ENCODE measurements around the gene CAPN2. TPM values are rescaled to one million over a fixed set of nuclear protein-coding genes. Genes with fewer than 3 reads are reported as not detected.
A peak's percentile ranks its signal among the peaks of the same experiment; 100 is the strongest.

Gene CAPN2
- total RNA-seq, 1 donor from 2014 or later, result 391 TPM

DNA sequence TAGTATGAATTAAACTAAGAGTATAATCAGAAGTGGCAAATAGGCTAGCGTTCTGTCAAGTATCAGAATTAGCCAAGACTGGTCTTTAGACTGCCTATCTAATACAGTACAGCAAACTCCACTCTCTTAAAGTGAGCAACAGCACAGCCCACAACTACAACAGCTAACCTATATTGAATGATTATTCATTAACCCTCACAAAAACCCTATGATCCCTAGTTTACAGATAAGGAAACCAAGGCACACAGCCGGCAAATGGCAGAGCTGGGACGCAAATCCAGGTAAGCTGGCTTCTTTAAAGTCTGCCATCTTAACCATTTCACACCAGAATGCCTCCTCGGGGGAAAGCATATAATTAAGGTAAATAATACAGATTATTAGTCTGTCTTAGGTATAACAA, 81.4 kb downstream of the CAPN2 start:
- FAIRE-seq, result no peak

DNA sequence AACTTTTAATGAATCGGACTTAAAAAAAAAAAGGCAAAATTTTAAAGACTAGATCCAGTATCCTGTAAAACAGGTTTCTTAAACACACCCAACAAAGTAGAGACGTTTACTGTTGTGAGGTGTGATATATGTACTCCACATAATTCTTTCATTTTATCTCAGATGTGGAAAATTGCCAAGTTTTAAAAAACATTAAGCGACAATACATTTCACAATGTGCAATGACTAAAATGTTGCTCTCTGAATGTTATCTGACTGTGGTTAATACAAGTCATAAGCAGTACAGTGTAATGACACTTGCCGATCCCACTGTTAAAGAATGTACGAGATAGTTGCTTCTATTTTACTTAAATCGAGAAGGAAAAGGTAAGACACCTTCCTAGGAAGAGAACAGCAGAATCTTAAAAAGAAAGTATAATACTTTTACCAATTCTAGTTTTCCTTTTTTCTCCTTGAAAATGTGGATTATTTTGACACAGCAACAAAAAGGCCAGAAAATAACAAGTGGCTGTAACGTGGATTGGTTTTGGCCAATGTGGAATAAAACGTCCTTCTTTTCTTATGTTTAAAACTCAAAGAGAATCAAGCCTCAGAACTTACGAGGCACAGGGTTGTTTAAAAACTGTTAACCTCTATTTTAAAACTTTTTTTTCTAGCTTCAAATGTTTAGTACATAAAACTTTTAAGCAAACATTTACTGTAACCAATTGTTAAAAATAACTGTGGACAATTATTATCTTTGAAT, 82.0 kb downstream of the CAPN2 start:
- no peak overlapping the region for H2AFZ ChIP-seq (ENCODE audit: low read depth, low read length)
- H3K27ac Mint-ChIP-seq (ENCODE audit: unreplicated experiment), result no peak overlapping the region

More for the DNA sequence above, 81.4 kb downstream of the CAPN2 start:
- Histone ChIP-seq H2AFZ (ENCODE audit: low read depth, low read length) (no peak overlapping the region), H3K4me3 (ENCODE audit: insufficient read depth, low read depth, low read length) (no peak overlapping the region), H3K27ac (ENCODE audit: low read depth, low read length) (no peak overlapping the region), H3K27me3 (ENCODE audit: insufficient read depth, low read length) (no peaks in the 10 kb centered on the region), H3K36me3 (ENCODE audit: insufficient read depth, low read length) (peaks cover 31% of the 10 kb centered on the region), H3K9ac (ENCODE audit: low read length) (no peak overlapping the region), H3K4me1 (ENCODE audit: insufficient read depth, low read length) (no peaks in the 10 kb centered on the region), H3K4me2 (ENCODE audit: low read length) (no peak overlapping the region), H3K79me2 (ENCODE audit: insufficient read depth, low read length) (peaks cover 3% of the 10 kb centered on the region), H4K20me1 (ENCODE audit: insufficient read depth, low read length) (peaks cover 4% of the 10 kb centered on the region), H3K9me3 (ENCODE audit: insufficient read depth, low read depth, low read length) (no peaks in the 10 kb centered on the region)
- H3K9me3 Mint-ChIP-seq (ENCODE audit: unreplicated experiment), result no peaks in the 10 kb centered on the region
- H3K4me3 Mint-ChIP-seq (ENCODE audit: unreplicated experiment), result no peak overlapping the region
- H3K36me3 Mint-ChIP-seq (ENCODE audit: low read depth, unreplicated experiment), result peaks cover 12% of the 10 kb centered on the region
- H3K27me3 Mint-ChIP-seq (ENCODE audit: low read depth, unreplicated experiment), result no peaks in the 10 kb centered on the region
- no peak for DNase-seq (ENCODE audit: low read depth)
- H3K27ac Mint-ChIP-seq (ENCODE audit: unreplicated experiment), result no peak overlapping the region
- TF ChIP-seq, protein P1, sequence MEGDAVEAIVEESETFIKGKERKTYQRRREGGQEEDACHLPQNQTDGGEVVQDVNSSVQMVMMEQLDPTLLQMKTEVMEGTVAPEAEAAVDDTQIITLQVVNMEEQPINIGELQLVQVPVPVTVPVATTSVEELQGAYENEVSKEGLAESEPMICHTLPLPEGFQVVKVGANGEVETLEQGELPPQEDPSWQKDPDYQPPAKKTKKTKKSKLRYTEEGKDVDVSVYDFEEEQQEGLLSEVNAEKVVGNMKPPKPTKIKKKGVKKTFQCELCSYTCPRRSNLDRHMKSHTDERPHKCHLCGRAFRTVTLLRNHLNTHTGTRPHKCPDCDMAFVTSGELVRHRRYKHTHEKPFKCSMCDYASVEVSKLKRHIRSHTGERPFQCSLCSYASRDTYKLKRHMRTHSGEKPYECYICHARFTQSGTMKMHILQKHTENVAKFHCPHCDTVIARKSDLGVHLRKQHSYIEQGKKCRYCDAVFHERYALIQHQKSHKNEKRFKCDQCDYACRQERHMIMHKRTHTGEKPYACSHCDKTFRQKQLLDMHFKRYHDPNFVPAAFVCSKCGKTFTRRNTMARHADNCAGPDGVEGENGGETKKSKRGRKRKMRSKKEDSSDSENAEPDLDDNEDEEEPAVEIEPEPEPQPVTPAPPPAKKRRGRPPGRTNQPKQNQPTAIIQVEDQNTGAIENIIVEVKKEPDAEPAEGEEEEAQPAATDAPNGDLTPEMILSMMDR (IDR thresholded peaks at IDR 0.05; ENCODE audit: insufficient read depth, low read depth, low read length), result no peak
- TF ChIP-seq EZH2 (IDR thresholded peaks at IDR 0.05; ENCODE audit: insufficient read depth, low read length), result no peak
- H3K4me1 Mint-ChIP-seq (ENCODE audit: low read depth, unreplicated experiment), result no peaks in the 10 kb centered on the region

More for the DNA sequence above, 82.0 kb downstream of the CAPN2 start:
- H3K9me3 Mint-ChIP-seq (ENCODE audit: unreplicated experiment), result no peaks in the 10 kb centered on the region
- H3K79me2 ChIP-seq (ENCODE audit: insufficient read depth, low read length), result peaks cover 3% of the 10 kb centered on the region
- no peaks in the 10 kb centered on the region for H3K4me1 Mint-ChIP-seq (ENCODE audit: low read depth, unreplicated experiment)
- no peaks in the 10 kb centered on the region for H3K9me3 ChIP-seq (ENCODE audit: insufficient read depth, low read depth, low read length)
- peaks cover 33% of the 10 kb centered on the region for H3K36me3 ChIP-seq (ENCODE audit: insufficient read depth, low read length)
- no peaks in the 10 kb centered on the region for H3K27me3 Mint-ChIP-seq (ENCODE audit: low read depth, unreplicated experiment)
- H3K4me3 Mint-ChIP-seq (ENCODE audit: unreplicated experiment), result no peak overlapping the region
- H3K4me3 ChIP-seq (ENCODE audit: insufficient read depth, low read depth, low read length), result no peak overlapping the region
- no peaks in the 10 kb centered on the region for H3K4me1 ChIP-seq (ENCODE audit: insufficient read depth, low read length)
- H3K27me3 ChIP-seq (ENCODE audit: insufficient read depth, low read length), result no peaks in the 10 kb centered on the region
- TF ChIP-seq, protein P1 (IDR thresholded peaks at IDR 0.05; ENCODE audit: insufficient read depth, low read depth, low read length), result no peak
- no peak for TF ChIP-seq EZH2 (IDR thresholded peaks at IDR 0.05; ENCODE audit: insufficient read depth, low read length)
- DNase-seq (ENCODE audit: low read depth) (peak; percentile 36), FAIRE-seq (no peak)
- H4K20me1 ChIP-seq (ENCODE audit: insufficient read depth, low read length), result peaks cover 4% of the 10 kb centered on the region
- H3K27ac ChIP-seq (ENCODE audit: low read depth, low read length), result no peak overlapping the region
- H3K9ac ChIP-seq (ENCODE audit: low read length), result no peak overlapping the region
- H3K36me3 Mint-ChIP-seq (ENCODE audit: low read depth, unreplicated experiment), result peaks cover 14% of the 10 kb centered on the region
- no peak overlapping the region for H3K4me2 ChIP-seq (ENCODE audit: low read length)

Data from astrocyte (in vitro differentiated cells and primary cell).